K562 (cell line): Measurements from ENCODE around the gene FAM83D. TPM values are rescaled to one million over a fixed set of nuclear protein-coding genes. Genes with fewer than 3 reads are reported as not detected.

Source experiments
- ATAC-seq: fragments of 200-7000 bp; cut with Tn5 transposase; 3 replicates; pipeline ENCODE4 v1.9.1; 2020; ENCODE audit warnings: moderate library complexity
- BruUV-seq: library from RNA; stranded (reverse); fragments of 400-500 nt; replicated peaks from 2 replicates; lab custom pipeline; 2021; lab: Mats Ljungman, UMichigan
- CTCF ChIA-PET: fragments of 300-600 bp; formaldehyde crosslinking; extraction: SDS; loops from one replicate; lab custom pipeline; 2021; ENCODE audit warnings: low intra/inter-chr PET ratio; lab: Yijun Ruan, JAX
- POLR2A ChIA-PET: fragments of 300-600, 350-650 bp; sonication (Branson Sonifier 250); formaldehyde crosslinking; extraction: SDS; loops from one replicate; lab custom pipeline; 2021; ENCODE audit warnings: antibody characterized with exemption, inconsistent platforms; lab: Yijun Ruan, JAX
- DNase-seq, 4 experiments: peaks; one replicate each; pipeline versions ENCODE4 v3.0.0 to v3.0.0-alpha.2; 2011 to 2018; ENCODE audit warnings: low spot score in 3 of 4, mixed read lengths in 3 of 4; ENCODE audit errors: extremely low read depth in 1 of 4
- FAIRE-seq: peaks from 2 replicates; lab custom pipeline; 2011; peaks lifted over from hg19 to GRCh38; lab: Jason Lieb, UNC
- H2AFZ ChIP-seq: 2 replicates; pipeline ENCODE4 v1.6.0; 2011; ENCODE audit warnings: low read depth, low read length, control low read depth, inconsistent platforms
- H3K27ac ChIP-seq: fragments of 200-600 bp; 3 replicates; pipeline ENCODE4 v1.8.0; 2011; ENCODE audit warnings: low read depth, mild to moderate bottlenecking, control low read depth, inconsistent platforms, low read length, moderate library complexity, mixed read lengths; ENCODE audit errors: extremely low read depth
- H3K27me3 ChIP-seq, 2 experiments: fragments of 300-600 bp in 1 of 2; 2 replicates in 1 of 2; 3 replicates in 1 of 2; pipeline versions ENCODE4 v1.6.0 to v1.8.0; 2011; ENCODE audit warnings: inconsistent platforms in 2 of 2, low read length in 2 of 2, mild to moderate bottlenecking in 1 of 2, mixed read lengths in 1 of 2, moderate library complexity in 1 of 2; ENCODE audit not compliant: control insufficient read depth in 2 of 2, insufficient read depth in 2 of 2
- H3K36me3 ChIP-seq: fragments of 300-600 bp; 3 replicates; pipeline ENCODE4 v1.8.0; 2011; ENCODE audit warnings: mild to moderate bottlenecking, low read length, inconsistent platforms; ENCODE audit not compliant: control insufficient read depth, insufficient read depth
- H3K4me1 ChIP-seq, 2 experiments: fragments of 200-600 bp in 1 of 2; replicated peaks in 1 of 2; 2 replicates in 1 of 2; 3 replicates in 1 of 2; pipeline versions ENCODE4 v1.5.1 to v1.8.0; 2011; ENCODE audit warnings: inconsistent platforms in 2 of 2, low read length in 2 of 2, mild to moderate bottlenecking in 1 of 2, mixed read lengths in 1 of 2, moderate library complexity in 1 of 2; ENCODE audit not compliant: control insufficient read depth in 2 of 2, insufficient read depth in 2 of 2
- H3K4me2 ChIP-seq: 2 replicates; pipeline ENCODE4 v1.6.1; 2011; ENCODE audit warnings: low read length, control low read depth, inconsistent platforms, mixed read lengths; ENCODE audit not compliant: insufficient read depth
- H3K4me3 ChIP-seq: fragments of 200-600 bp; sonication (generic), shearing (Covaris generic); 2 replicates; pipeline ENCODE4 v1.5.1; 2016; ENCODE audit warnings: control low read depth, inconsistent platforms
- H3K79me2 ChIP-seq: fragments of 200-600 bp; 3 replicates; pipeline ENCODE4 v1.8.0; 2011; ENCODE audit warnings: low read length, inconsistent platforms; ENCODE audit not compliant: control insufficient read depth, insufficient read depth
- H3K9ac ChIP-seq, 2 experiments: 2 replicates each; pipeline versions ENCODE4 v1.6.0 to v1.6.1; 2011; ENCODE audit warnings: low read depth in 2 of 2, low read length in 2 of 2, control low read depth in 1 of 2, inconsistent platforms in 1 of 2, mild to moderate bottlenecking in 1 of 2, mixed read lengths in 1 of 2; ENCODE audit not compliant: insufficient read depth in 1 of 2
- H3K9me1 ChIP-seq: one replicate; pipeline ENCODE4 v1.6.0; 2011; ENCODE audit warnings: inconsistent platforms, mild to moderate bottlenecking, low read length, moderate library complexity; ENCODE audit not compliant: control insufficient read depth, insufficient read depth
- H3K9me3 ChIP-seq: replicated peaks from 2 replicates; pipeline ENCODE4 v1.5.1; 2011; ENCODE audit warnings: low read depth, low read length, inconsistent platforms; ENCODE audit not compliant: control insufficient read depth, insufficient read depth
- H4K20me1 ChIP-seq: replicated peaks from 2 replicates; pipeline ENCODE4 v1.6.1; 2011; ENCODE audit warnings: low read length, inconsistent platforms, mixed read lengths; ENCODE audit not compliant: control insufficient read depth, insufficient read depth
- BRCA1 ChIP-seq, 2 experiments: fragments of 450-650 bp in 1 of 2; sonication (generic) in 1 of 2; formaldehyde crosslinking in 1 of 2; IDR thresholded peaks; 2 replicates each; pipeline versions ENCODE4 v1.5.0 to v1.6.1; 2017 to 2020; ENCODE audit warnings: mild to moderate bottlenecking in 1 of 2, missing genetic modification reagents in 1 of 2
- CBFA2T3 ChIP-seq: fragments of 450-650 bp; IDR thresholded peaks from 2 replicates; pipeline ENCODE4 v1.6.1; 2017
- NR3C1 ChIP-seq: sonication (generic); formaldehyde crosslinking; IDR thresholded peaks from 2 replicates; pipeline ENCODE4 v1.8.1; 2022; ENCODE audit warnings: missing genetic modification reagents
- POLR2B ChIP-seq: fragments of 450-650 bp; IDR thresholded peaks from 2 replicates; pipeline ENCODE4 v1.6.1; 2018; ENCODE audit warnings: low read depth; ENCODE audit not compliant: partially characterized antibody
- RBBP5 ChIP-seq: fragments of 200-600 bp; sonication (generic); IDR thresholded peaks from 2 replicates; pipeline ENCODE4 v1.6.1; 2012; ENCODE audit warnings: borderline replicate concordance, mild to moderate bottlenecking, low read length, control low read depth, inconsistent platforms; ENCODE audit not compliant: insufficient read depth, poor library complexity, severe bottlenecking
- RBM25 ChIP-seq: fragments of 200-400 bp; formaldehyde crosslinking; IDR thresholded peaks from 2 replicates; pipeline ENCODE4 v1.6.1; 2018; ENCODE audit warnings: low read length, low read depth, moderate library complexity; ENCODE audit not compliant: severe bottlenecking
- ZNF695 ChIP-seq: fragments of 450-650 bp; formaldehyde crosslinking; IDR thresholded peaks from 2 replicates; pipeline ENCODE4 v1.4.0; 2020; ENCODE audit warnings: mild to moderate bottlenecking, moderate library complexity
- ZNF699 ChIP-seq: fragments of 250-450 bp; sonication (Bioruptor Pico); IDR thresholded peaks from 2 replicates; pipeline ENCODE4 v1.8.0; 2021; ENCODE audit warnings: mild to moderate bottlenecking, moderate library complexity; ENCODE audit not compliant: insufficient replicate concordance
- WGBS: fragments of 100-300 bp; shearing (Covaris generic); methylation state at CpG from one replicate; pipeline ENCODE4 v1.1.6; 2016; ENCODE audit warnings: low coverage, mixed read lengths; ENCODE audit not compliant: insufficient coverage; ENCODE audit errors: missing lambda C conversion rate; 5-methylcytosine and 5-hydroxymethylcytosine counted together
- in situ Hi-C: fragments of 300-500 bp; cut with MboI; formaldehyde crosslinking; loops from 4 replicates; pipeline ENCODE4 v1.15.0; 2018; ENCODE audit warnings: inconsistent platforms, mixed read lengths
- intact Hi-C: fragments of 100-400 bp; cut with micrococcal nuclease; formaldehyde crosslinking; loops from 2 replicates; pipeline ENCODE4 v1.14.2; 2022
- polyA plus RNA-seq, 8 experiments: library from polyadenylated mRNA; depleted of rRNA in 4 of 8; stranded (reverse) in 5 of 8; unstranded in 3 of 8; fragments of >200 nt; fragmentation: Nextera tagmentation in 2 of 8; fragmentation: Illumina TruSeq in 1 of 8; extraction: Ambion mirVana in 2 of 8; extraction: Trizol in 1 of 8; gene quantifications; 2 replicates each; pipeline versions ENCODE4 v1.2.1 to v1.2.3, GENCODE V29; 2011 to 2014; ENCODE audit warnings: inconsistent platforms in 1 of 8, missing spikeins in 1 of 8
- total RNA-seq, 7 experiments: library from RNA; depleted of rRNA in 6 of 7; stranded (reverse); fragments of >200 nt in 6 of 7; fragmentation: Illumina TruSeq in 2 of 7; extraction: Trizol in 2 of 7; gene quantifications; 2 replicates each; pipeline versions ENCODE4 v1.2.1 to v1.2.3, GENCODE V29; 2011 to 2021; ENCODE audit warnings: low replicate concordance in 1 of 7

FAM83D gene
- total and polyA plus RNA-seq, 9 of the 15 experiments (the other 6 are each of a cell fraction or from before 2014, with no cell fraction given) = 8.2 to 66.1 (median 43.5) TPM

GRCh38 chr20:38973645-38974044, 47.4 kb downstream of the FAM83D start:
- Histone ChIP-seq H2AFZ (no peak overlapping the region), H3K4me2 (no peak overlapping the region), H3K4me1 (peaks cover 0 to 10% of the 10 kb centered on the region in 2 experiments; a peak in 3 of 5 replicates), H4K20me1 (no peaks in the 10 kb centered on the region; the same call in 1 of the 2 replicates), H3K79me2 (peaks cover 9% of the 10 kb centered on the region; the same call in 2 of the 3 replicates), H3K36me3 (peaks cover 79% of the 10 kb centered on the region), H3K27me3 (no peaks in the 10 kb centered on the region), H3K9ac (peak overlapping the region in 1 of 2 experiments; percentile 14; a peak in 1 of 4 replicates), H3K9me3 (no peaks in the 10 kb centered on the region), H3K9me1 (no peaks in the 10 kb centered on the region), H3K4me3 (no peak overlapping the region), H3K27ac (no peak overlapping the region)
- ATAC-seq (no peak), DNase-seq (no peak), FAIRE-seq (no peak)
- 79% methylated on average over 5 of the region's 5 CpGs for WGBS
- no peak for TF ChIP-seq NR3C1 (CRISPR knock-in tag)
- in situ Hi-C loops (no loop called here), intact Hi-C loops (no loop called here)
- ChIA-PET CTCF (no interaction called here), POLR2A (interaction anchor here (0.7 to 2.1 kb wide), 4 partner anchors 12 to 45 kb away, joined by 3 to 6 read pairs (median 3); no protein-coding TSS in a partner anchor)
- BruUV-seq = no TSS peak

GRCh38 chr20:38975539-38976120, 49.4 kb downstream of the FAM83D start:
- WGBS = 48% methylated on average over 2 of the region's 2 CpGs
- no peak for TF ChIP-seq POLR2B
- TF ChIP-seq ZNF699 (CRISPR knock-in tag) = no peak
- TF ChIP-seq CBFA2T3 = peak; percentile 57
- TF ChIP-seq RBBP5 = no peak
- no peak for TF ChIP-seq BRCA1 (IDR thresholded peaks at IDR 0.05)
- no peak for TF ChIP-seq BRCA1 (CRISPR knock-in tag; IDR thresholded peaks at IDR 0.05)
- no peak for TF ChIP-seq RBM25
- TF ChIP-seq ZNF695 (CRISPR knock-in tag) = no peak

More at GRCh38 chr20:38975539-38976120, 49.4 kb downstream of the FAM83D start:
- FAIRE-seq (no peak), ATAC-seq (peak; percentile 54), DNase-seq (peak in 2 of 4 experiments; percentile 18 to 35)
- peaks cover 21% of the 10 kb centered on the region for H3K79me2 ChIP-seq
- BruUV-seq = no TSS peak
- H3K9me1 ChIP-seq = no peaks in the 10 kb centered on the region
- H3K4me2 ChIP-seq = no peak overlapping the region
- no peak overlapping the region for H3K4me3 ChIP-seq
- ChIA-PET CTCF (no interaction called here), POLR2A (no interaction called here)
- intact Hi-C loops = no loop called here
- H3K9ac ChIP-seq = no peak overlapping the region
- H3K4me1 ChIP-seq = peaks cover 0 to 10% of the 10 kb centered on the region in 2 experiments; a peak in 3 of 5 replicates
- no peaks in the 10 kb centered on the region for H3K27me3 ChIP-seq
- in situ Hi-C loops = no loop called here
- H2AFZ ChIP-seq = no peak overlapping the region
- peaks cover 67% of the 10 kb centered on the region for H3K36me3 ChIP-seq
- H4K20me1 ChIP-seq = no peaks in the 10 kb centered on the region; the same call in 1 of the 2 replicates
- no peaks in the 10 kb centered on the region for H3K9me3 ChIP-seq
- no peak overlapping the region for H3K27ac ChIP-seq
